GM20000 (cell line): ENCODE data around the gene SMIM22.

Experiments used
- DNase-seq: peaks from one replicate; pipeline ENCODE4 v3.0.0; 2012; ENCODE audit warnings: low spot score
- CTCF ChIP-seq: IDR thresholded peaks from 2 replicates; pipeline ENCODE4 v1.5.1; 2012; ENCODE audit warnings: mild to moderate bottlenecking, control low read depth; ENCODE audit errors: extremely low read depth, missing control alignments

Gene SMIM22

GRCh38 chr16:4803401-4803844, 8.3 kb downstream of the SMIM22 start:
- TF ChIP-seq CTCF = no peak
- DNase-seq = no peak

GRCh38 chr16:4803898-4804762, 9.0 kb downstream of the SMIM22 start:
- no peak for DNase-seq
- TF ChIP-seq CTCF = no peak

- DNase-seq = no peak
- TF ChIP-seq CTCF = no peak
These were observed 10.1 kb downstream of the SMIM22 start for GRCh38 chr16:4805231-4805630.

GRCh38 chr16:4806280-4806679, 11.1 kb downstream of the SMIM22 start:
- TF ChIP-seq CTCF = no peak

GRCh38 chr16:4811242-4811641, 16.1 kb downstream of the SMIM22 start:
- no peak for DNase-seq
- no peak for TF ChIP-seq CTCF

More at GRCh38 chr16:4806280-4806679, 11.1 kb downstream of the SMIM22 start:
- no peak for DNase-seq

GRCh38 chr16:4811773-4812172, 16.6 kb downstream of the SMIM22 start:
- DNase-seq = no peak
- TF ChIP-seq CTCF = no peak

GRCh38 chr16:4813251-4814003, 18.3 kb downstream of the SMIM22 start:
- no peak for DNase-seq
- TF ChIP-seq CTCF = no peak
